Immature natural killer cell (primary cell): Measurements from ENCODE around the gene NFIL3. TPM values are rescaled to one million over a fixed set of nuclear protein-coding genes. Genes with fewer than 3 reads are reported as not detected.

Experiments used
- DNase-seq, 3 donors: peaks; one replicate each; pipeline ENCODE4 v3.0.0; 2022; ENCODE audit warnings: mixed read lengths in 1 of 3
- H3K27ac Mint-ChIP-seq, 6 donors: one replicate each; pipeline ENCODE4 v1.8.0; 2020; ENCODE audit warnings: mixed read lengths in 6 of 6, mild to moderate bottlenecking in 5 of 6, inconsistent platforms in 4 of 6, moderate library complexity in 3 of 6
- H3K27me3 Mint-ChIP-seq, 3 donors: one replicate each; pipeline ENCODE4 v1.8.0; 2020 to 2021; ENCODE audit warnings: low read depth in 3 of 3, mild to moderate bottlenecking in 3 of 3, mixed read lengths in 3 of 3, moderate library complexity in 3 of 3, inconsistent platforms in 1 of 3
- H3K36me3 Mint-ChIP-seq, 3 donors: one replicate each; pipeline ENCODE4 v1.8.0; 2020; ENCODE audit warnings: mixed read lengths in 3 of 3, inconsistent platforms in 2 of 3, mild to moderate bottlenecking in 2 of 3
- H3K4me1 Mint-ChIP-seq, 2 donors: one replicate each; pipeline ENCODE4 v1.8.0; 2020; ENCODE audit warnings: inconsistent platforms in 2 of 2, mild to moderate bottlenecking in 2 of 2, mixed read lengths in 2 of 2, moderate library complexity in 1 of 2
- H3K4me3 Mint-ChIP-seq, 5 donors: one replicate each; pipeline ENCODE4 v1.8.0; 2020; ENCODE audit warnings: mild to moderate bottlenecking in 5 of 5, mixed read lengths in 5 of 5, inconsistent platforms in 3 of 5, moderate library complexity in 3 of 5
- H3K9me3 Mint-ChIP-seq, 6 donors: one replicate each; pipeline ENCODE4 v1.8.0; 2020; ENCODE audit warnings: mild to moderate bottlenecking in 6 of 6, mixed read lengths in 6 of 6, inconsistent platforms in 4 of 6, moderate library complexity in 3 of 6
- polyA plus RNA-seq, 3 donors: library from polyadenylated mRNA; unstranded; fragments of 300-500 nt; fragmentation: Illumina TruSeq; gene quantifications; one replicate each; pipeline ENCODE4 v1.2.3, GENCODE V29; 2021

The NFIL3 gene
- polyA plus RNA-seq, 3 donors from 2014 or later: 8.9 to 16.1 (median 14.1) TPM

GRCh38 chr9:91428927-91429351 lies 5.3 kb upstream of the NFIL3 start:
- no peaks in the 10 kb centered on the region for H3K9me3 Mint-ChIP-seq
- H3K36me3 Mint-ChIP-seq: no peaks in the 10 kb centered on the region
- H3K4me3 Mint-ChIP-seq: no peak overlapping the region
- no peak for DNase-seq
- peaks cover 18 to 20% of the 10 kb centered on the region in 2 donors for H3K4me1 Mint-ChIP-seq
- H3K27me3 Mint-ChIP-seq: peaks cover 5 to 12% (median 10%) of the 10 kb centered on the region in 3 donors
- no peak overlapping the region for H3K27ac Mint-ChIP-seq

- Mint-ChIP-seq H3K36me3 (no peaks in the 10 kb centered on the region), H3K27me3 (peaks cover 5 to 12% (median 10%) of the 10 kb centered on the region in 3 donors), H3K4me3 (no peak overlapping the region), H3K27ac (no peak overlapping the region), H3K9me3 (no peaks in the 10 kb centered on the region), H3K4me1 (peaks cover 18 to 20% of the 10 kb centered on the region in 2 donors)
- DNase-seq: no peak
These were observed 4.8 kb upstream of the NFIL3 start for GRCh38 chr9:91428436-91428835.

DNA sequence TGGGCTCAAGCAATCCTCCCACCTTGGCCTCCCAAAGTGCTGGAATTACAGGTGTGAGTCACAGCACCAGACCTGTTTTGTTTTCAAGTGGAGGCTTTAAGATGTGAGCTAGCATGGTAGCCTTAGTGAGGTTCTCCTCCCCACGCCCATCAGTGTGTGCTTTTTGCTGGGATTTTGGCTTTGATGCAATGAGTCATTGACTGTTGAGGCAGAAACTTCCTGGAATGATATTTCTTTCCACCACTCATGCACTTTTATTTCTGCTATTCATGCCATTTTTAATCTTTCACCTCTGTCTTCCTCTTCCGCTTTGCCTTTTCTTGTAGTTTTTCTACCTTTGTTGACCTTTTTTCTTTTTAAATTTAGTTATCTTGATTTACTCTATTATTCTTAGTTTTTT lies 4.2 kb upstream of the NFIL3 start:
- H3K27ac Mint-ChIP-seq: no peak overlapping the region
- DNase-seq: no peak
- H3K36me3 Mint-ChIP-seq: no peaks in the 10 kb centered on the region
- H3K9me3 Mint-ChIP-seq: no peaks in the 10 kb centered on the region
- H3K4me1 Mint-ChIP-seq: peaks cover 22 to 25% of the 10 kb centered on the region in 2 donors
- no peak overlapping the region for H3K4me3 Mint-ChIP-seq
- peaks cover 9 to 17% (median 15%) of the 10 kb centered on the region in 3 donors for H3K27me3 Mint-ChIP-seq

DNA sequence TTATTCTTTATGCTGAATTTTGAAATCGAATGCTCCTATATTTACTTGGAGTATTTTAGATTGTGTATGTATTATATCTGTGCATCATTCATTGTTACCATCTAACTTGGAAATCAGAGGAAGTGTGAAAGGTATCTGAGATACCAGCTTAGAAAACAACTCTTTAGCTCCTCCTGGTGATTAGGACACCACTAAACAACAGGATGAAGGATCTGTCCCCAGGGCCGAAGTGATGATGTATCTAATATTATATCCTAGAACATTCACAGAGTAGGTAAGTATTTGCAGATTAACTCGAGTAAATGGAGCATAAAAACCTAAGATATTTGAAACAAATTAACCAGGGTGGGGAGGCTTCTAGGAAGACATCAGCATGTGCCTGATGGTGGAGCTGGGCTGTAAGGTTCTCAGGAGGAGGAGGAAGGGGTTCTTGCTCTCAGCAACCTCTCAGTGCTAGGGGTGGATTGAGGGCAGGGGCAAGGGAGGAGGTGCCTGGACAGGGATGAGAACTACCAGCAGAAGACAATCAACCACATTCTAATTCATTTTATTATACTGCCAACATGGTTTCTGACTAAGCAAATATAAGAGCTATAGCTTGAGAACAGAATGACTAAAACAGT lies 2.6 kb upstream of the NFIL3 start:
- Mint-ChIP-seq H3K36me3 (no peaks in the 10 kb centered on the region), H3K9me3 (no peaks in the 10 kb centered on the region), H3K27ac (peak overlapping the region in 4 of 6 donors; percentile 29 to 88 (median 52)), H3K4me3 (peak overlapping the region in 4 of 5 donors; percentile 10 to 95 (median 92)), H3K4me1 (peaks cover 35 to 40% of the 10 kb centered on the region in 2 donors), H3K27me3 (peaks cover 10 to 23% (median 18%) of the 10 kb centered on the region in 3 donors)
- DNase-seq: peak in 2 of 3 donors; percentile 32 to 43

GRCh38 chr9:91425271-91425670 lies 1.6 kb upstream of the NFIL3 start:
- Mint-ChIP-seq H3K27me3 (peaks cover 12 to 23% (median 18%) of the 10 kb centered on the region in 3 donors), H3K27ac (peak overlapping the region; percentile 81 to 91 (median 87)), H3K4me1 (peaks cover 42 to 47% of the 10 kb centered on the region in 2 donors), H3K4me3 (peak overlapping the region; percentile 88 to 95 (median 91)), H3K9me3 (no peaks in the 10 kb centered on the region), H3K36me3 (no peaks in the 10 kb centered on the region)
- no peak for DNase-seq

GRCh38 chr9:91424403-91425176 lies 958 bp upstream of the NFIL3 start:
- no peaks in the 10 kb centered on the region for H3K36me3 Mint-ChIP-seq
- peak overlapping the region; percentile 81 to 91 (median 87) for H3K27ac Mint-ChIP-seq
- H3K4me1 Mint-ChIP-seq: peaks cover 49 to 54% of the 10 kb centered on the region in 2 donors
- H3K4me3 Mint-ChIP-seq: peak overlapping the region; percentile 88 to 95 (median 91)
- peak; percentile 69 to 78 (median 76) for DNase-seq
- H3K27me3 Mint-ChIP-seq: peaks cover 13 to 23% (median 18%) of the 10 kb centered on the region in 3 donors
- no peaks in the 10 kb centered on the region for H3K9me3 Mint-ChIP-seq

GRCh38 chr9:91422758-91423711 lies 597 bp downstream of the NFIL3 start:
- Mint-ChIP-seq H3K27ac (peak overlapping the region; percentile 88 to 92 (median 90)), H3K4me1 (peaks cover 65 to 70% of the 10 kb centered on the region in 2 donors), H3K9me3 (no peaks in the 10 kb centered on the region), H3K4me3 (peak overlapping the region; percentile 90 to 98 (median 96)), H3K27me3 (peaks cover 13 to 23% (median 18%) of the 10 kb centered on the region in 3 donors), H3K36me3 (no peaks in the 10 kb centered on the region)
- DNase-seq: peak; percentile 62 to 69 (median 64)

DNA sequence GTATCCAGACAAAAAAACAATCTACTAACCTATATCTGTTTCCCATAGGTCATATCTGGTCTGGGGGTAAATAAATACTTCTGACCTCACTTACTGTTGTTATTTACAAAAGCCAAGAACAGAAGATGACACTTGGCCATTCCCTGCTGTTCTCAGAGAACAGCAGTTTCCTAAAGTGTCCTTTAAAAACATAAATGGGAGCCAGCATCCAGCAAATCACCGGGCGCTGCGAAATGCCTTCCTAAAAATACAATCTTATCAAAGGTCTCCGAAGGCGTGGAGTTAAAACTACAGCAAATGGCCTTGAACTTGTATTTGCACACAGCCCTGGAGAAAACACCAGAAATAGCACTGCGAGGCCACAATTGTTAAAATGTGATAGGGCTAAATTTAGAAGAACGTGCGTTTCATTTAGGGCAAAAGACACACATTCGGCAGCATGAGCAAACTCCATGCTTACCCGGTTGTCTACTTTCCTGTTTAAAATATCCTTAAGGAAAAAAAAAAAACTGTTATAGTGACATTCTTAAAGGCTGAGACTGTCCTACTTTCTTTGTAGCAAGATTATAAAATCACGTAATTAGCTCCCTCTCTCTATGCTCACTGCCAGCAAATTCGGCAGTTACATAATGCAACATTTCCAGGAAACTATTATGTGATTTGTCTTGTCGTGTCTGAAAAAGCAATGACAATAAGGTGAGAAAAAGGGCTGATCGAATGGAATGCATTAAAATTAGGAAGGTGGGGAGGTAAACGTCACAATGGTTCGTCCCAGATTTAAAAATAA lies 1.5 kb downstream of the NFIL3 start:
- DNase-seq: peak in 1 of 3 donors; percentile 6
- Mint-ChIP-seq H3K27me3 (peaks cover 13 to 23% (median 18%) of the 10 kb centered on the region in 3 donors), H3K27ac (peak overlapping the region; percentile 88 to 92 (median 90)), H3K4me1 (peaks cover 72 to 78% of the 10 kb centered on the region in 2 donors), H3K9me3 (no peaks in the 10 kb centered on the region), H3K36me3 (no peaks in the 10 kb centered on the region), H3K4me3 (peak overlapping the region; percentile 90 to 98 (median 96))

DNA sequence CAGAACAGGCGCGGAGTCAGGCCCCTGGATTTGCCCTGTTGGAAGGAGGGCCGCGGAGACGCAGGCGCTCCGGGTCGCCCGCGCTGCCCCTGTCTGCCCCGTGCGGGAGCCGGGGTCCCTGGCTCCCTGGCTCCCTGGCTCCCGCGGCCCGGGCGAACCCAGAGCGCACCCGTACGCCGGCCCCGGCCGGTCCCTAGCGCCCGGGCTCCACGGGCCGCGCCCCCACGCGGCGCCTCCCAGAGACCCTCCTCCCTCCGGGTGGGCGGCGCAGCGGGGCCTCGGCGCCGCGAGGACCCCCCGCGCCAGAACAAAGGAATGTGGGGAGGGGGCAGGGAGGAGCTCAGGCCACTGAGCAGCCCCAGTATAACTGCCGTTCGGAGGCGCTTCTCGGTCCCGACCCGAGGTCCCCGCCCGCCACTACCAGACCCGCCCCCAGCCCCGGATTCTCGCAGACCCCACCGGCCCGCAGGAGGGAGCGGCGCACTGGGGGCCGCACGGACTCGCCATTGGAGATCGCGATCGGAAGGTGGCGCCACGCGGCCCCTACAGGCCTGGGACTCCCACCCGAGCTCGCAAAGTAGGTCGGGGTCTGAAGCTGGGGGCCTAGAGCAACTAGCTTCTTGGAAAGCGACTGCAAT lies 2.4 kb downstream of the NFIL3 start:
- no peaks in the 10 kb centered on the region for H3K9me3 Mint-ChIP-seq
- H3K27ac Mint-ChIP-seq: peak overlapping the region; percentile 69 to 92 (median 89)
- no peaks in the 10 kb centered on the region for H3K36me3 Mint-ChIP-seq
- H3K4me3 Mint-ChIP-seq: peak overlapping the region; percentile 90 to 98 (median 96)
- DNase-seq: peak in 2 of 3 donors; percentile 21 to 29
- H3K27me3 Mint-ChIP-seq: peaks cover 13 to 23% (median 18%) of the 10 kb centered on the region in 3 donors
- peaks cover 76 to 86% of the 10 kb centered on the region in 2 donors for H3K4me1 Mint-ChIP-seq

GRCh38 chr9:91420501-91421127 lies 3.0 kb downstream of the NFIL3 start:
- Mint-ChIP-seq H3K4me3 (peak overlapping the region; percentile 77 to 82 (median 78)), H3K27me3 (peaks cover 13 to 23% (median 18%) of the 10 kb centered on the region in 3 donors), H3K36me3 (no peaks in the 10 kb centered on the region), H3K27ac (peak overlapping the region; percentile 49 to 78 (median 72)), H3K9me3 (no peaks in the 10 kb centered on the region), H3K4me1 (peaks cover 77 to 86% of the 10 kb centered on the region in 2 donors)
- no peak for DNase-seq

- no peaks in the 10 kb centered on the region for H3K9me3 Mint-ChIP-seq
- peak overlapping the region; percentile 46 to 82 (median 78) for H3K4me3 Mint-ChIP-seq
- H3K27me3 Mint-ChIP-seq: peaks cover 10 to 16% (median 11%) of the 10 kb centered on the region in 3 donors
- H3K4me1 Mint-ChIP-seq: peaks cover 76 to 86% of the 10 kb centered on the region in 2 donors
- H3K27ac Mint-ChIP-seq: peak overlapping the region; percentile 30 to 76 (median 72)
- DNase-seq: peak in 1 of 3 donors; percentile 7
- H3K36me3 Mint-ChIP-seq: no peaks in the 10 kb centered on the region
These were observed 4.1 kb downstream of the NFIL3 start for GRCh38 chr9:91419222-91420191.
